Measurements from ENCODE around the gene KREMEN2.
A peak's percentile ranks its signal among the peaks of the same experiment; 100 is the strongest.

Gene KREMEN2

GRCh38 chr16:3001316-3001715 is 37.2 kb downstream of the KREMEN2 start:
- no peak overlapping the region for H3K4me2 ChIP-seq (ENCODE audit: low read length)
- no peaks in the 10 kb centered on the region for H4K20me1 ChIP-seq (ENCODE audit: insufficient read depth, low read length)
- no peaks in the 10 kb centered on the region for H3K79me2 ChIP-seq (ENCODE audit: low read length)
- H3K4me1 ChIP-seq (ENCODE audit: low read length) = 0 out of 2 replicates have a peak, but pooled peaks cover 3% of the 10 kb centered on the region
- no peaks in the 10 kb centered on the region for H3K9me3 ChIP-seq (ENCODE audit: insufficient read depth, low read length)
- TF ChIP-seq EZH2phosphoT487 (IDR thresholded peaks at IDR 0.05; ENCODE audit: low read depth) (no peak), CTCF (IDR thresholded peaks at IDR 0.05; ENCODE audit: low read depth, low read length) (no peak)
- H2AFZ ChIP-seq (ENCODE audit: low read depth, low read length) = no peak overlapping the region
- no peak overlapping the region for H3K9ac ChIP-seq (ENCODE audit: low read length)
- H3K4me3 ChIP-seq (ENCODE audit: low read length) = no peak overlapping the region
- no peaks in the 10 kb centered on the region for H3K36me3 ChIP-seq (replicated peaks; ENCODE audit: low read depth, low read length)
- H3K27me3 ChIP-seq (ENCODE audit: low read depth, low read length) = peaks cover 42% of the 10 kb centered on the region
- no peak overlapping the region for H3K27ac ChIP-seq (ENCODE audit: low read length)

- Histone ChIP-seq H3K4me2 (ENCODE audit: low read length) (peak overlapping the region; percentile 30), H4K20me1 (ENCODE audit: insufficient read depth, low read length) (no peaks in the 10 kb centered on the region), H2AFZ (ENCODE audit: low read depth, low read length) (no peak overlapping the region), H3K79me2 (ENCODE audit: low read length) (no peaks in the 10 kb centered on the region), H3K27me3 (ENCODE audit: low read depth, low read length) (peaks cover 44% of the 10 kb centered on the region), H3K27ac (ENCODE audit: low read length) (no peak overlapping the region), H3K36me3 (replicated peaks; ENCODE audit: low read depth, low read length) (no peaks in the 10 kb centered on the region), H3K4me1 (ENCODE audit: low read length) (0 out of 2 replicates have a peak, but pooled peaks cover 3% of the 10 kb centered on the region), H3K9me3 (ENCODE audit: insufficient read depth, low read length) (no peaks in the 10 kb centered on the region), H3K4me3 (ENCODE audit: low read length) (0 out of 2 replicates have a peak overlapping the region, but pooled peaks have one; percentile 43), H3K9ac (ENCODE audit: low read length) (no peak overlapping the region)
- TF ChIP-seq EZH2phosphoT487 (IDR thresholded peaks at IDR 0.05; ENCODE audit: low read depth) = no peak
- TF ChIP-seq CTCF (IDR thresholded peaks at IDR 0.05; ENCODE audit: low read depth, low read length) = peak; percentile 58
Observed at GRCh38 chr16:3003582-3004270, 39.7 kb downstream of the KREMEN2 start.

DNA sequence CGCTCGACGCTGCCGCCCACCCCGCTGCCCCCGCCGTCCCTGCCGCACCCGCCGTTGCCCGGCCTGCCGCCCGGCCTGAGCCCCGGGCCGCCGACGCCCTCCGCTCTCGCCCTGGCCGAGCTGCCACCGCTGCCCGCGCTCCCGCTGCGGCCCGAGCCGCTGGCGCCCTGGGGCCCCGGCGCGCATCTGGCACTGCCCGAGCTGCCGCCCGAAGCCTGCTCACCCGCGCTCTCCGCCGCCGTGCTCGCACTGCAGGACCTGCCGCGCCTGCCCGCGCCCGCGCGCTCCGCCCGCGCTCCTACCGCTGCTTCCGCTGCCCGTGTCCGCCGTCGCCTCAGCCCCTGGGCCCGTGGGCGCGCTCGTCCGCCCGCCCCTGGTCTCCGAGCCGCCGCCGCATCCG is 40.2 kb downstream of the KREMEN2 start:
- no peak for TF ChIP-seq EZH2phosphoT487 (IDR thresholded peaks at IDR 0.05; ENCODE audit: low read depth)
- no peak overlapping the region for H2AFZ ChIP-seq (ENCODE audit: low read depth, low read length)
- no peaks in the 10 kb centered on the region for H3K79me2 ChIP-seq (ENCODE audit: low read length)
- no peaks in the 10 kb centered on the region for H3K36me3 ChIP-seq (replicated peaks; ENCODE audit: low read depth, low read length)
- peak overlapping the region; percentile 43; the same call in 1 of the 2 replicates for H3K4me3 ChIP-seq (ENCODE audit: low read length)
- H3K4me2 ChIP-seq (ENCODE audit: low read length) = no peak overlapping the region
- H4K20me1 ChIP-seq (ENCODE audit: insufficient read depth, low read length) = no peaks in the 10 kb centered on the region
- no peaks in the 10 kb centered on the region for H3K9me3 ChIP-seq (ENCODE audit: insufficient read depth, low read length)
- H3K4me1 ChIP-seq (ENCODE audit: low read length) = 0 out of 2 replicates have a peak, but pooled peaks cover 3% of the 10 kb centered on the region
- no peak overlapping the region for H3K27ac ChIP-seq (ENCODE audit: low read length)
- no peak overlapping the region for H3K9ac ChIP-seq (ENCODE audit: low read length)
- H3K27me3 ChIP-seq (ENCODE audit: low read depth, low read length) = peaks cover 39% of the 10 kb centered on the region

DNA sequence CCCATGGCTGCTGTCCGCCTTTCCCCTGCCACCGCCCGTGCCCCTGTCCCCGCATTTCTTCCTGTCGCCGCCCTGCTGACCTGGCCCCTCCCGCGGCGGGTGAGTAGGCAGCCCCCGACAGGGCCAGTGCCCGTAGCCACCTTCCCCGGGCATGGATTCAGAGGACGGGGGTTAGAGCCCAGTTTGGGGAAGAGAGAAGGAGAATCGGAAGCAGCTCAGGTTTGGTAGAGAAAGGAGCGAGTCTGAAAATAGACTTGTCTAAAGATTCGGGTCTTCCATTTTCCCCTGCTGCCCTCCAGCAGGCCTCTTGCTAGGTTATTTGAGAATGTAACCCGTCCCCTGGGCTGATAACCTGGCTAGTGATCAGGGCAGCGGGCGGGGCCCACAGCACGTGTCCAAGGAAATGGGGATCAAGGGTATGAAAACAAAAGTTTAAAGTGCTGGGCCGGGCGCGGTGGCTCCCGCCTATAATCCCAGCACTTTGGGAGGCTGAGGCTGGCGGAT is 40.8 kb downstream of the KREMEN2 start:
- peak overlapping the region; percentile 71 for H3K4me2 ChIP-seq (ENCODE audit: low read length)
- peak overlapping the region; percentile 80 for H3K4me3 ChIP-seq (ENCODE audit: low read length)
- 0 out of 2 replicates have a peak, but pooled peaks cover 3% of the 10 kb centered on the region for H3K4me1 ChIP-seq (ENCODE audit: low read length)
- TF ChIP-seq CTCF (IDR thresholded peaks at IDR 0.05; ENCODE audit: low read depth, low read length) (no peak), EZH2phosphoT487 (IDR thresholded peaks at IDR 0.05; ENCODE audit: low read depth) (no peak)
- H3K27ac ChIP-seq (ENCODE audit: low read length) = no peak overlapping the region
- no peaks in the 10 kb centered on the region for H3K36me3 ChIP-seq (replicated peaks; ENCODE audit: low read depth, low read length)
- no peaks in the 10 kb centered on the region for H4K20me1 ChIP-seq (ENCODE audit: insufficient read depth, low read length)
- H3K79me2 ChIP-seq (ENCODE audit: low read length) = no peaks in the 10 kb centered on the region
- peaks cover 37% of the 10 kb centered on the region for H3K27me3 ChIP-seq (ENCODE audit: low read depth, low read length)
- no peaks in the 10 kb centered on the region for H3K9me3 ChIP-seq (ENCODE audit: insufficient read depth, low read length)
- peak overlapping the region; percentile 74 for H2AFZ ChIP-seq (ENCODE audit: low read depth, low read length)
- peak overlapping the region; percentile 22; the same call in 1 of the 2 replicates for H3K9ac ChIP-seq (ENCODE audit: low read length)
